Heart right ventricle (tissue), 16 donors: Measurements from ENCODE around the gene SSBP2. TPM values are rescaled to one million over a fixed set of nuclear protein-coding genes. Genes with fewer than 3 reads are reported as not detected.
A peak's percentile ranks its signal among the peaks of the same experiment; 100 is the strongest.

ENCODE experiments used
- ATAC-seq, 8 donors: fragments of 200-7000 bp; cut with Tn5 transposase; one replicate each; pipeline ENCODE4 v1.9.1; 2020; ENCODE audit warnings: mild to moderate bottlenecking in 8 of 8, moderate library complexity in 8 of 8, moderate number of reproducible peaks in 1 of 8
- DNase-seq, 2 donors: peaks; one replicate each; pipeline ENCODE4 v3.0.0-alpha.2; 2020
- H3K27ac ChIP-seq, 10 donors: fragments of 200-600 bp; sonication (generic) in 2 of 10; one replicate each; pipeline versions ENCODE4 v1.5.0 to v1.8.0; 2020 to 2022; ENCODE audit warnings: mild to moderate bottlenecking in 3 of 10
- H3K27me3 ChIP-seq, 7 donors: fragments of 200-600 bp; one replicate each; pipeline ENCODE4 v1.8.0; 2021 to 2022; ENCODE audit warnings: mild to moderate bottlenecking in 2 of 7
- H3K36me3 ChIP-seq, 9 donors: fragments of 200-600 bp; sonication (generic) in 1 of 9; one replicate each; pipeline versions ENCODE4 v1.5.0 to v1.8.0; 2020 to 2022; ENCODE audit warnings: mild to moderate bottlenecking in 2 of 9
- H3K4me1 ChIP-seq, 9 donors: fragments of 200-600 bp; sonication (generic) in 1 of 9; one replicate each; pipeline versions ENCODE4 v1.5.0 to v1.8.0; 2020 to 2022; ENCODE audit warnings: mild to moderate bottlenecking in 4 of 9
- H3K4me3 ChIP-seq, 10 donors: fragments of 200-600 bp; sonication (generic) in 2 of 10; one replicate each; pipeline versions ENCODE4 v1.5.0 to v1.8.0; 2020 to 2022; ENCODE audit warnings: mild to moderate bottlenecking in 7 of 10, moderate library complexity in 2 of 10
- H3K9me3 ChIP-seq, 11 donors: fragments of 200-600 bp in 10 of 11; sonication (generic) in 2 of 11; one replicate each; pipeline versions ENCODE4 v1.5.0 to v1.8.0; 2013 to 2022; ENCODE audit warnings: mild to moderate bottlenecking in 2 of 11, control low read depth in 1 of 11, moderate library complexity in 1 of 11
- CTCF ChIP-seq, 9 donors: fragments of 200-600 bp; sonication (generic) in 2 of 9; IDR thresholded peaks; one replicate each; pipeline versions ENCODE4 v1.5.0 to v1.8.0; 2021 to 2022; ENCODE audit warnings: antibody characterized with exemption in 9 of 9, mild to moderate bottlenecking in 5 of 9, moderate library complexity in 1 of 9
- WGBS, 2 donors: extraction: QIAGEN DNeasy Blood & Tissue Kit; methylation state at CpG; one replicate each; pipeline ENCODE4 v1.1.7; 2013; ENCODE audit warnings: inconsistent platforms in 1 of 2; 5-methylcytosine and 5-hydroxymethylcytosine counted together
- intact Hi-C, 10 donors: fragments of 100-400 bp; cut with DNase I; formaldehyde crosslinking; loops; one replicate each; pipeline versions ENCODE4 v1.11.1 to v1.14.2; 2022
- polyA plus RNA-seq, 2 donors: library from polyadenylated mRNA; stranded (reverse); fragments of 200-250 nt; gene quantifications; one replicate each; pipeline ENCODE4 v1.2.3, GENCODE V29; 2013
- total RNA-seq, 10 donors: library from RNA; stranded (reverse); fragmentation: NEBNext Ultra II Directional in 3 of 10; extraction: Animal tissue kit (Norgen Biotek cat#: 25700) in 3 of 10; gene quantifications; one replicate each; pipeline versions ENCODE4 v1.2.1 to v1.2.4, GENCODE V29; 2021 to 2023
- donor health status: Arrhythmogenic right ventricular cardiomyopathy.
- donor health status: ischemic (EF 13 %, LVEDD 7.1; RV severe dilation, severe dysfunction).
- donor health status: healthy with polysubstance abuse.
- donor health status: DM: no; HTN: yes; CAD: no.
- donor health status: DM: no; HTN: no; CAD: no.
- donor health status: ischemic (EF 25% LVEDD 6.9; RV normal size, moderate dysfunction).
- donor health status: ischemic (EF 25% LVEDD 5.7; RV mildly dilated, moderate dysfunction).
- donor health status: healthy.
- donor health status: DM: yes; HTN: yes; CAD: no.
- donor health status: Ischemic cardiomyopathy.
- donor health status: ischemic (EF 35%, LVEDD 5.7; RV mildly dilated, moderate dysfunction).
- donor health status: nonischemic (EF 11% LVEDD 7.7; RV severe dilation, severe dysfunction).
- donor health status: DM: yes; HTN: yes; CAD: no.
- donor health status: PGD.
- donor health status: ischemic (EF 29% LVEDD 5.4; RV normal size, mild dysfunction).
- donor health status: nonischemic (EF 23%, LVEDD 6.1; RV moderate dilation, normal function).

Gene SSBP2
- total and polyA plus RNA-seq, 12 donors: 24.2 to 85.9 (median 52.0) TPM

GRCh38 chr5:81789033-81789432, 38.1 kb upstream of the SSBP2 start:
- no peaks in the 10 kb centered on the region for H3K9me3 ChIP-seq
- no peak overlapping the region for H3K27ac ChIP-seq
- intact Hi-C loops: loop anchor here in 6 of 10 donors (1.0 to 5.0 kb wide), 4 partner anchors 37 to 63 kb away; partner anchors contain the start of gene SSBP2 (in 3 of the 6)
- DNase-seq (no peak), ATAC-seq (peak in 1 of 8 donors; percentile 59)
- WGBS, 2 donors: 88 to 96% methylated on average over 5 of the region's 5 CpGs
- TF ChIP-seq CTCF (IDR thresholded peaks at IDR 0.05): no peak
- H3K4me3 ChIP-seq: no peak overlapping the region
- H3K36me3 ChIP-seq: no peaks in the 10 kb centered on the region
- H3K4me1 ChIP-seq: peaks cover 0 to 33% (median 28%) of the 10 kb centered on the region in 9 donors
- H3K27me3 ChIP-seq: no peaks in the 10 kb centered on the region

GRCh38 chr5:81788329-81788728, 37.4 kb upstream of the SSBP2 start:
- no peaks in the 10 kb centered on the region for H3K9me3 ChIP-seq
- intact Hi-C loops: loop anchor here in 6 of 10 donors (1.0 to 5.0 kb wide), 4 partner anchors 36 to 64 kb away; partner anchors contain the start of gene SSBP2 (in 3 of the 6)
- H3K4me1 ChIP-seq: peaks cover 0 to 28% (median 23%) of the 10 kb centered on the region in 9 donors
- H3K36me3 ChIP-seq: no peaks in the 10 kb centered on the region
- no peak for TF ChIP-seq CTCF (IDR thresholded peaks at IDR 0.05)
- 47 to 68% methylated on average over 2 of the region's 2 CpGs for whole genome bisulfite sequencing, 2 donors
- no peak overlapping the region for H3K4me3 ChIP-seq
- DNase-seq (no peak), ATAC-seq (peak in 1 of 8 donors; percentile 46)
- no peaks in the 10 kb centered on the region for H3K27me3 ChIP-seq
- peak overlapping the region in 5 of 10 donors; percentile 9 to 69 (median 48) for H3K27ac ChIP-seq

GRCh38 chr5:81787474-81788242, 36.8 kb upstream of the SSBP2 start:
- no peaks in the 10 kb centered on the region for H3K36me3 ChIP-seq
- H3K27me3 ChIP-seq: no peaks in the 10 kb centered on the region
- DNase-seq (peak in 1 of 2 donors; percentile 86), ATAC-seq (peak in 7 of 8 donors; percentile 31 to 83 (median 73))
- WGBS, 2 donors: 9 to 13% methylated on average over 3 of the region's 3 CpGs
- peak overlapping the region in 3 of 10 donors; percentile 5 to 35 (median 18) for H3K4me3 ChIP-seq
- TF ChIP-seq CTCF (IDR thresholded peaks at IDR 0.05): no peak
- peak overlapping the region in 6 of 10 donors; percentile 9 to 69 (median 46) for H3K27ac ChIP-seq
- no peaks in the 10 kb centered on the region for H3K9me3 ChIP-seq
- intact Hi-C loops: loop anchor here in 8 of 10 donors (1.0 to 5.0 kb wide), 5 partner anchors 35 to 65 kb away; partner anchors contain the start of gene SSBP2 (in 6 of the 8)
- H3K4me1 ChIP-seq: peaks cover 0 to 28% (median 23%) of the 10 kb centered on the region in 9 donors

GRCh38 chr5:81786991-81787390, 36.1 kb upstream of the SSBP2 start:
- ATAC-seq (peak in 1 of 8 donors; percentile 18), DNase-seq (no peak)
- no peaks in the 10 kb centered on the region for H3K9me3 ChIP-seq
- H3K4me1 ChIP-seq: peaks cover 0 to 28% (median 23%) of the 10 kb centered on the region in 9 donors
- WGBS, 2 donors: 33 to 46% methylated on average over 5 of the region's 5 CpGs
- peak overlapping the region in 6 of 10 donors; percentile 2 to 69 (median 46) for H3K27ac ChIP-seq
- H3K36me3 ChIP-seq: no peaks in the 10 kb centered on the region
- peak overlapping the region in 1 of 10 donors; percentile 35 for H3K4me3 ChIP-seq
- no peaks in the 10 kb centered on the region for H3K27me3 ChIP-seq
- no peak for TF ChIP-seq CTCF (IDR thresholded peaks at IDR 0.05)
- intact Hi-C loops: loop anchor here in 7 of 10 donors (1.0 to 5.0 kb wide), 4 partner anchors 35 to 65 kb away; partner anchors contain the start of gene SSBP2 (in 6 of the 7)
